ENCODE data around the gene WIZ.

The WIZ gene

GRCh38 chr19:15436826-15437110, 13.0 kb downstream of the WIZ start:
- Histone ChIP-seq H3K36me3 (ENCODE audit: control insufficient read depth in 1 of 2, insufficient read depth in 2 of 2, low read length in 2 of 2) (no peaks in the 10 kb centered on the region), H3K27me3 (ENCODE audit: control insufficient read depth in 1 of 2, insufficient read depth in 2 of 2, low read length in 2 of 2) (no peaks in the 10 kb centered on the region), H3K4me3 (ENCODE audit: low read depth in 1 of 2, low read length in 2 of 2) (no peak overlapping the region), H3K9ac (ENCODE audit: low read depth in 1 of 2, low read length in 2 of 2) (no peak overlapping the region), H3K4me1 (ENCODE audit: control insufficient read depth in 1 of 2, insufficient read depth in 2 of 2, low read length in 2 of 2) (peaks cover 2 to 8% of the 10 kb centered on the region in 2 donors), H3K27ac (ENCODE audit: low read depth, low read length) (no peak overlapping the region), H3K9me3 (ENCODE audit: control insufficient read depth in 1 of 2, low read length in 2 of 2) (no peaks in the 10 kb centered on the region)

DNA sequence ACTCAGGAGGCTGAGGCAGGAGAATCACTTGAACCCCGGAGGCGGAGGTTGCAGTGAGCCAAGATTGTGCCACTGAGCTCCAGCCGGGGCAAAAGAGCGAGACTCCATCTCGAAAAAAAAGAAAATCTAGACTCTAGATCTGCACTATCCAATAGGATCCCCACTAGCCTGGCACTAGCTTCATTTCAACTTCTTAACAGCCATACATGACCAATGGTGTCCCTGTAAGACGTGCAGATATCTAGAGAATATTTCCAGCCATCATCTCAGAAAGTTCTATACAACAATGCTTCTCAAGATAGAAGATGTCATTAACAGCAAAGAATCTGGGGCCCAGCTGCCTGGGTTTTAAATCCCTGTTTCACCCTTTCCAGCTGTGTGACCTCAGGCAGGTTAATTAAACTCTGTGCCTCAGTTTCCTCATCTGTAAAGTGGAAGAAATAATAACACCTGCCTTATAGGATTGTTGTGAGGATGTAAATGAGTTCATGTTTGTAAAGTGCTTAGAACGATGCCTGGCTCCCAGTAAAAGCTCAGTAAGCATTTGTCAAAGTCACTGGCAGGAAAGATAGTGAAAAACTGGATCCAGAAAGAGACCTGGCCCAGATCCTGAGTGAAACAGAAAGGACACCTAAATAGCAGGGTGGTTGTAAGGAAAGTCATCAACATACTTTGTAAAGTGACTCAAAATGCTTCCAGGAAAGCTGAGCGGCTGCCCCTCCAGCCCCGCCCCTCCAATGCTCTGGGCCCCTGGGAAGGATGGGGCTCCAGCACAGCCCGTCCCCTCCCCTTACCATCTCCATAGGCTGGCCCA, 13.5 kb downstream of the WIZ start:
- H3K36me3 ChIP-seq (ENCODE audit: control insufficient read depth in 1 of 2, insufficient read depth in 2 of 2, low read length in 2 of 2), result no peaks in the 10 kb centered on the region

DNA sequence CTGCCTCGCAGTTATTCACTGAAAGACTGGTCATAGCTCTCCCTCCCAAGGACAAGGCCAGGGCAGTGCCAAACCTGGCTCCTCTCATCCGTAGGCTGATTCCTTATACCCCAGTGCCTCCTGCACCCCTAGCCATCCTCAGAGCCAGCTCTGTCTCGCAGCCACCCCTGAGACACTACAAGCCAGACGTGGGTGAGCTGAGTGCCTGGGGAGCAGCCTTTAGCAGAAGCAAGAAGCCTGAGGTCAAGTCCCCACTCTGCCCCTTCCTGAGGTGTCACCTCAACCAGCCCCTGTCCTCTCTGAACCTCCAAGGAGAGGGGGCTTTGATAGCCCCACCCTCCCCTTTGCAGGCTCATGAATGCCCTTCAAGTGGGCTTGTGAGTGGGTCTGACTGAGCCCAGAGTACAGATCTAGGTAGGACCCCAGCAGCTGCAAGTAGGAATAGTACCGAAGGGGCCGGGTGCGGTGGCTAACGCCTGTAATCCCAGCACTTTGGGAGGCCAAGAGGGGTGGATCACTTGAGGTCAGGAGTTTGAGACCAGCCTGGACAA, 16.2 kb downstream of the WIZ start:
- H3K36me3 ChIP-seq (ENCODE audit: control insufficient read depth in 1 of 2, insufficient read depth in 2 of 2, low read length in 2 of 2), result no peaks in the 10 kb centered on the region
- H3K4me3 ChIP-seq (ENCODE audit: low read depth in 1 of 2, low read length in 2 of 2), result peak overlapping the region; percentile 75 to 84
- H3K27ac ChIP-seq (ENCODE audit: low read depth, low read length), result no peak overlapping the region
- peaks cover 14 to 26% of the 10 kb centered on the region in 2 donors for H3K4me1 ChIP-seq (ENCODE audit: control insufficient read depth in 1 of 2, insufficient read depth in 2 of 2, low read length in 2 of 2)
- no peaks in the 10 kb centered on the region for H3K27me3 ChIP-seq (ENCODE audit: control insufficient read depth in 1 of 2, insufficient read depth in 2 of 2, low read length in 2 of 2)
- peak overlapping the region; percentile 25 to 70 for H3K9ac ChIP-seq (ENCODE audit: low read depth in 1 of 2, low read length in 2 of 2)
- H3K9me3 ChIP-seq (ENCODE audit: control insufficient read depth in 1 of 2, low read length in 2 of 2), result no peaks in the 10 kb centered on the region

More for the DNA sequence above, 13.5 kb downstream of the WIZ start:
- Histone ChIP-seq H3K9ac (ENCODE audit: low read depth in 1 of 2, low read length in 2 of 2) (no peak overlapping the region), H3K9me3 (ENCODE audit: control insufficient read depth in 1 of 2, low read length in 2 of 2) (no peaks in the 10 kb centered on the region), H3K27me3 (ENCODE audit: control insufficient read depth in 1 of 2, insufficient read depth in 2 of 2, low read length in 2 of 2) (no peaks in the 10 kb centered on the region), H3K27ac (ENCODE audit: low read depth, low read length) (no peak overlapping the region), H3K4me3 (ENCODE audit: low read depth in 1 of 2, low read length in 2 of 2) (no peak overlapping the region), H3K4me1 (ENCODE audit: control insufficient read depth in 1 of 2, insufficient read depth in 2 of 2, low read length in 2 of 2) (peaks cover 7 to 14% of the 10 kb centered on the region in 2 donors)

DNA sequence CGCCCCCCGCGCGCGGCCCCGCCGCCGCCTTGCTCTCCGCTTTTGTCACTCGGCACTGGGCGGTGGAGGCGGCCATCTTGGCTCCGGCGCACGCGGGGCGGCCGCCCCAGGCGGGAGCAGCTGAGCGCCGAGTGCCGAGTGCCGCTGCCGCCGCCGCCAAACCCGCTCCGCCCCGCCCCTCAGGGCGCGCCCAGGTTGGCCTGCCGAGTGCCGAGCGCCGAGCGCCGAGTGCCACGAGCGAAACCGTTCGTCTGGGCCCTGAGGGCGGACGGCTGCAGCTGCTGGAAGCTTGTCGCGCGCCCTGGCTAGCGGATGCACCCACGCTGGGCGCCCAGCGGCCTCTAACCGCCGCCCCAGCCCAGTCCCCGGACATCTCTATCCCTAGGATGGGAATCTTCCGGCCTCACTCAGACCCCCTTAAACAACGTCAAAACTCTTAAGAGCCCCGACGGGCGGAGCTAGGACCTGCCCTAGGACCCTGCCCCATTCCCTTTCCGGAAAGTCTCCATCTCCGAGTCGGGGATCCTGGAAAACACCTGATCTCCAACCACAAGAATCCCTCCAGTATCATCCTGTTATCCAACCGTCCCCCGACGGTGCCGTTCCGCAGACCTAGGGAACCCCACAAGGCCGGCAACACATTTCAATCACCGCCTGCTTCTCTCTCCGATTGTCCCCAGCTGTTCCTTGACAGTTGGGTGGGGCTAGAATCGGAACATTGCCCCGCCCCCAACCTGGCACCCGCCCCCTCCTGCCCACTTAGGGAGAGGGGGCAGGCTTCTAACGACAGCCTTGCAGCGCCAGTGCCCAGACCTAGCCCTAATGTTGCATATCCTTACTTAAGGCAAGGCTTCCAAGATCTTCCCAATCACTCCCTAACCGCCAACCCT, 16.9 kb downstream of the WIZ start:
- Histone ChIP-seq H3K27me3 (ENCODE audit: control insufficient read depth in 1 of 2, insufficient read depth in 2 of 2, low read length in 2 of 2) (no peaks in the 10 kb centered on the region), H3K36me3 (ENCODE audit: control insufficient read depth in 1 of 2, insufficient read depth in 2 of 2, low read length in 2 of 2) (no peaks in the 10 kb centered on the region), H3K27ac (ENCODE audit: low read depth, low read length) (peak overlapping the region; percentile 82), H3K4me1 (ENCODE audit: control insufficient read depth in 1 of 2, insufficient read depth in 2 of 2, low read length in 2 of 2) (peaks cover 14 to 26% of the 10 kb centered on the region in 2 donors), H3K4me3 (ENCODE audit: low read depth in 1 of 2, low read length in 2 of 2) (peak overlapping the region; percentile 75 to 84), H3K9ac (ENCODE audit: low read depth in 1 of 2, low read length in 2 of 2) (peak overlapping the region; percentile 66 to 70), H3K9me3 (ENCODE audit: control insufficient read depth in 1 of 2, low read length in 2 of 2) (no peaks in the 10 kb centered on the region)

DNA sequence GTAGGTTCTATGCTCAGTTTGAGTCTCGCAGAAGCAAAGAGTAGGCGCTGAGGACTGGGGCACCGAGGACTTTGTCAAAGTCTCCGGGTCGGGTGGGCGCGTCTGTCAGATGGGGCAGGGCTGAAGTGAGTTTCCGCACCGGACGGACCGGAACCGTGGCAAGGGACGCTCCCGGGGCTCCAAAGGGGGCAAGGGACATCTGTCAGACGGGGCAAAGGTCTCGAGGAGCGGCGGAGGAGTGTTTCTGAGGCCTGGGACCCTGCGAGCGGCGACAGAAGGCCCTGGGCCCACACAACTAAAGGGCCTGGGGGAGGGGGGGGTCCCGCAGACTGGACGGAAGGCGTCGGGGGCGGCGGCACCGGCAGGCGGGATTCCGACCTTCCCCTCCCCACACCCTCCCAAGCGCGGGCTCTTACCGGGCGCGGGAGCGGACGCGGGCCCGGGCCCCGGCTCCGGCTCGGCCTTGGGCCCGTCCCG, 17.7 kb downstream of the WIZ start:
- Histone ChIP-seq H3K27ac (ENCODE audit: low read depth, low read length) (no peak overlapping the region), H3K36me3 (ENCODE audit: control insufficient read depth in 1 of 2, insufficient read depth in 2 of 2, low read length in 2 of 2) (peaks cover 0 to 8% of the 10 kb centered on the region in 2 donors), H3K9ac (ENCODE audit: low read depth in 1 of 2, low read length in 2 of 2) (peak overlapping the region; percentile 76 to 78), H3K9me3 (ENCODE audit: control insufficient read depth in 1 of 2, low read length in 2 of 2) (no peaks in the 10 kb centered on the region), H3K4me1 (ENCODE audit: control insufficient read depth in 1 of 2, insufficient read depth in 2 of 2, low read length in 2 of 2) (peaks cover 14 to 26% of the 10 kb centered on the region in 2 donors), H3K4me3 (ENCODE audit: low read depth in 1 of 2, low read length in 2 of 2) (peak overlapping the region; percentile 71 to 90), H3K27me3 (ENCODE audit: control insufficient read depth in 1 of 2, insufficient read depth in 2 of 2, low read length in 2 of 2) (no peaks in the 10 kb centered on the region)

GRCh38 chr19:15431396-15432017, 18.2 kb downstream of the WIZ start:
- Histone ChIP-seq H3K36me3 (ENCODE audit: control insufficient read depth in 1 of 2, insufficient read depth in 2 of 2, low read length in 2 of 2) (peaks cover 0 to 14% of the 10 kb centered on the region in 2 donors), H3K9me3 (ENCODE audit: control insufficient read depth in 1 of 2, low read length in 2 of 2) (no peaks in the 10 kb centered on the region), H3K27me3 (ENCODE audit: control insufficient read depth in 1 of 2, insufficient read depth in 2 of 2, low read length in 2 of 2) (no peaks in the 10 kb centered on the region), H3K4me3 (ENCODE audit: low read depth in 1 of 2, low read length in 2 of 2) (peak overlapping the region; percentile 71 to 90), H3K9ac (ENCODE audit: low read depth in 1 of 2, low read length in 2 of 2) (peak overlapping the region; percentile 76 to 78), H3K27ac (ENCODE audit: low read depth, low read length) (no peak overlapping the region), H3K4me1 (ENCODE audit: control insufficient read depth in 1 of 2, insufficient read depth in 2 of 2, low read length in 2 of 2) (peaks cover 14 to 26% of the 10 kb centered on the region in 2 donors)

DNA sequence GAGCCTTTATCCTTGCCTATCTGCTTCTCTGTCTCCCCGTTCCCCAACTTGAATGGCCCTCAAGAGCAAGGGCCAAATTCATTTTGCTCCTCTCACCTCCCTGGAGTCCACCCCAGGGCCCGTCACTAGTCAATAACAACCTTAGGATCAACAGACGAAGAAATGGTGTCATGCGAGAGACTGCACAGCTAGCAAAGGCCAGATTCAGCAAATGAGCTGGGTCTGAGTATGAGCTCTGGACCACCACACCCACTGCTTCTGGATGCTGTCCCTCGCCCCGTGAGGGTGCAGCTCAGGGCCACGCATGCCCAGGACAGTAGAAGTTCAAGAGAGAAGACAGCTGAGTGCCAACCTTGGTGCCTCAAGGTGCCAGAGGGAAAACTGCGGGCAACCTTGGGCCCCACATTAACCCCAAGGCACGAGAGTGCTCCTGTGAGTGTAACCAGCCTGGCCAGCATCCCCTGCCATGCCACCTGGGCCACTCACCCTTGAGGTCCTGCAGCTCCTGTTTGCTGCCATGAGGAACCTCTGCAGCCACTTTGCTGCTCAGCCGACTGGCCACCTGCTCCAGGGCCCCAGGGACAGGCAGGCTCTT, 19.1 kb downstream of the WIZ start:
- peak overlapping the region in 1 of 2 donors; percentile 71 for H3K4me3 ChIP-seq (ENCODE audit: low read depth in 1 of 2, low read length in 2 of 2)
- no peaks in the 10 kb centered on the region for H3K27me3 ChIP-seq (ENCODE audit: control insufficient read depth in 1 of 2, insufficient read depth in 2 of 2, low read length in 2 of 2)
- no peaks in the 10 kb centered on the region for H3K9me3 ChIP-seq (ENCODE audit: control insufficient read depth in 1 of 2, low read length in 2 of 2)
- no peak overlapping the region for H3K9ac ChIP-seq (ENCODE audit: low read depth in 1 of 2, low read length in 2 of 2)
- H3K4me1 ChIP-seq (ENCODE audit: control insufficient read depth in 1 of 2, insufficient read depth in 2 of 2, low read length in 2 of 2), result peaks cover 14 to 26% of the 10 kb centered on the region in 2 donors
- H3K36me3 ChIP-seq (ENCODE audit: control insufficient read depth in 1 of 2, insufficient read depth in 2 of 2, low read length in 2 of 2), result peaks cover 5 to 21% of the 10 kb centered on the region in 2 donors
- no peak overlapping the region for H3K27ac ChIP-seq (ENCODE audit: low read depth, low read length)

DNA sequence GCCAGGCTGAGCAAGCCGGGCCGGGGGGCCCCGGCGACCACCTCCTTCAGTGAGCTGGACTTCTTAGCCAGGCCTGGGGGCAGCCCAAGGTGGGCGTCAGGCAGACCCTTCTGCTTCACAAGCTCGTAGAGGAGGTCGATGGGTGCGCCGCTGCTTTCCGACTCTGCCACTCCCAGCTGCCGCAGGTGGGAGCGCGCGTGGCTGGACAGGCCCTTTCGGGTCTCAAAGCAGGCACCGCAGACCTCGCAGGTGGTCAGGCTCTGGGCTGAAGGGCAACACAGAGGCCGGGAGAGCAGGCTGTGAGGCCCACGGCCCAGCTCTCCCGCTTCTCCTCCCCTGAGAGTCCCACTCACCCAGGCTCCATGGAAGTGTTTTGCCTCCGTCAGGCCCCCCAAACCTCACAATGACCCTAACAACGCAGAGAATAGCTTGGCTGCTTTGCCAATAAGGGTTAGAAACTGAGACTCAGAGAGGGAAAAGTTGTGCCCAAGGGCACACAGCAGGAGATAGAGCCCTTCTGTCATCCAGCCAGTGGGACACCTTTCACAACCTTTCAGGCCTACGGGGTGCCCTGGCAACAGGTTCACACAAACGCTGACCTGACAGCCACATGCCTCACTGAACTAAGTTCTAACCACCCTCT, 19.8 kb downstream of the WIZ start:
- Histone ChIP-seq H3K27ac (ENCODE audit: low read depth, low read length) (no peak overlapping the region), H3K27me3 (ENCODE audit: control insufficient read depth in 1 of 2, insufficient read depth in 2 of 2, low read length in 2 of 2) (no peaks in the 10 kb centered on the region), H3K9ac (ENCODE audit: low read depth in 1 of 2, low read length in 2 of 2) (no peak overlapping the region), H3K9me3 (ENCODE audit: control insufficient read depth in 1 of 2, low read length in 2 of 2) (no peaks in the 10 kb centered on the region), H3K4me1 (ENCODE audit: control insufficient read depth in 1 of 2, insufficient read depth in 2 of 2, low read length in 2 of 2) (peaks cover 14 to 26% of the 10 kb centered on the region in 2 donors), H3K4me3 (ENCODE audit: low read depth in 1 of 2, low read length in 2 of 2) (no peak overlapping the region), H3K36me3 (ENCODE audit: control insufficient read depth in 1 of 2, insufficient read depth in 2 of 2, low read length in 2 of 2) (peaks cover 5 to 27% of the 10 kb centered on the region in 2 donors)
